GM23338 (cell line): ENCODE data around the gene CARD9.

ENCODE experiments used
- CTCF ChIP-seq, 2 experiments: fragments of 200-600 bp in 1 of 2; sonication (generic) in 1 of 2; conservative IDR thresholded peaks; 2 replicates each; pipeline versions ENCODE4 v1.5.1 to v1.6.1; 2016 to 2017; ENCODE audit warnings: antibody characterized with exemption in 2 of 2, low read depth in 2 of 2, mild to moderate bottlenecking in 2 of 2, moderate library complexity in 1 of 2
- REST ChIP-seq: IDR thresholded peaks from one replicate; pipeline ENCODE4 v1.6.1; 2018; ENCODE audit warnings: antibody characterized with exemption; ENCODE audit not compliant: unreplicated experiment

- TF ChIP-seq CTCF (conservative IDR thresholded peaks at IDR 0.05; ENCODE audit: low read depth in 2 of 2) = no peak
- TF ChIP-seq REST = no peak
Observed at GRCh38 chr9:136386018-136386417, 12.5 kb upstream of the CARD9 start.
